ENCODE data around the gene PLEKHA5.
"Not testable (repeated sequence)": the region's sequence is repeated elsewhere in the genome, so short reads cannot be mapped to it uniquely, and the experiment has no call there.

PLEKHA5 gene

DNA sequence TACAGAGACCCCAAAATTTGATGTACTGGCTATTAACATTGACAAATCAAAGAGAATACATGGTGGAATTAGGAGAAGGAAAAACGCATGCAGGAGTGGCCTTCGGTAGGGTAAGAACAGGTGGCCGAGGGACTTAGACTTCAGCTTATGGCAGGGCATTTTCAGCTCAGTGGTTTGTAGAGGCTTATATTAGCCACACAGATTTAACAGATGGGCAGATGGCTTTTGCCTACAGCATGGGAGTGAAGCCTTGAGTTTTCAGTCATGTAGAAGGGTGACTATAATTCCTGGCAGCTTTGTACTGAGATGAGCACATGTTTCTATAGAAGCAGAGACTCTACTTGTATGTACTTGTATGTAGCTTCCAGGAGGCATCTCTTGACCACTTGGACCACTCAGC, 40.9 kb upstream of the PLEKHA5 start:
- Histone ChIP-seq H4K20me1 (ENCODE audit: insufficient read depth, low read length) (no peaks in the 10 kb centered on the region), H3K4me3 (ENCODE audit: low read depth, low read length, poor library complexity, severe bottlenecking) (no peak overlapping the region), H3K4me1 (ENCODE audit: insufficient read depth, low read length, severe bottlenecking) (no peaks in the 10 kb centered on the region), H3K9me2 (ENCODE audit: low read depth, low read length) (no peaks in the 10 kb centered on the region), H3K27me3 (ENCODE audit: insufficient read depth, low read length) (no peaks in the 10 kb centered on the region), H2AFZ (ENCODE audit: low read length) (no peak overlapping the region), H3K36me3 (ENCODE audit: insufficient read depth, low read length) (no peaks in the 10 kb centered on the region), H3K79me2 (ENCODE audit: insufficient read depth, low read length) (no peaks in the 10 kb centered on the region), H3K27ac (ENCODE audit: low read depth, low read length, poor library complexity, severe bottlenecking) (no peak overlapping the region), H3K4me2 (ENCODE audit: low read length) (no peak overlapping the region), H3K9me3 (ENCODE audit: low read length) (no peaks in the 10 kb centered on the region), H3K9ac (ENCODE audit: low read length) (no peak overlapping the region), H3F3A (ENCODE audit: insufficient read depth, low read length) (no peaks in the 10 kb centered on the region)
- TF ChIP-seq EZH2 (IDR thresholded peaks at IDR 0.05; ENCODE audit: borderline replicate concordance, low read length): no peak
- TF ChIP-seq, protein P1, sequence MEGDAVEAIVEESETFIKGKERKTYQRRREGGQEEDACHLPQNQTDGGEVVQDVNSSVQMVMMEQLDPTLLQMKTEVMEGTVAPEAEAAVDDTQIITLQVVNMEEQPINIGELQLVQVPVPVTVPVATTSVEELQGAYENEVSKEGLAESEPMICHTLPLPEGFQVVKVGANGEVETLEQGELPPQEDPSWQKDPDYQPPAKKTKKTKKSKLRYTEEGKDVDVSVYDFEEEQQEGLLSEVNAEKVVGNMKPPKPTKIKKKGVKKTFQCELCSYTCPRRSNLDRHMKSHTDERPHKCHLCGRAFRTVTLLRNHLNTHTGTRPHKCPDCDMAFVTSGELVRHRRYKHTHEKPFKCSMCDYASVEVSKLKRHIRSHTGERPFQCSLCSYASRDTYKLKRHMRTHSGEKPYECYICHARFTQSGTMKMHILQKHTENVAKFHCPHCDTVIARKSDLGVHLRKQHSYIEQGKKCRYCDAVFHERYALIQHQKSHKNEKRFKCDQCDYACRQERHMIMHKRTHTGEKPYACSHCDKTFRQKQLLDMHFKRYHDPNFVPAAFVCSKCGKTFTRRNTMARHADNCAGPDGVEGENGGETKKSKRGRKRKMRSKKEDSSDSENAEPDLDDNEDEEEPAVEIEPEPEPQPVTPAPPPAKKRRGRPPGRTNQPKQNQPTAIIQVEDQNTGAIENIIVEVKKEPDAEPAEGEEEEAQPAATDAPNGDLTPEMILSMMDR (IDR thresholded peaks at IDR 0.05; ENCODE audit: low read length): no peak

DNA sequence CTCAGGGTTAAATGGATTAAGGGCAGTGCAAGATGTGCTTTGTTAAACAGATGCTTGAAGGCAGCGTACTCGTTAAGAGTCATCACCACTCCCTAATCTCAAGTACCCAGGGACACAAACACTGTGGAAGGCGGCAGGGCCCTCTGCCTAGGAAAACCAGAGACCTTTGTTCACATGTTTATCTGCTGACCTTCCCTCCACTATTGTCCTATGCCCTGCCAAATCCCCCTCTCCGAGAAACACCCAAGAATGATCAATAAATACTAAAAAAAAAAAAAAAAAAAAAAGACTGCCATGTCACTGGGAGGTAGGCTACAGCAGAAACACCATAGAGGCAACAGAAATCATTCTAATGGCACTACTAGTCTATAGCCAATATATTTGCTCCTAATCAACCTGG, 37.1 kb upstream of the PLEKHA5 start:
- H3K79me2 ChIP-seq (ENCODE audit: insufficient read depth, low read length); H3K36me3 ChIP-seq (ENCODE audit: insufficient read depth, low read length); H3F3A ChIP-seq (ENCODE audit: insufficient read depth, low read length); H3K9me2 ChIP-seq (ENCODE audit: low read depth, low read length); H3K9me3 ChIP-seq (ENCODE audit: low read length); H3K9ac ChIP-seq (ENCODE audit: low read length); H3K4me2 ChIP-seq (ENCODE audit: low read length); H3K27me3 ChIP-seq (ENCODE audit: insufficient read depth, low read length); H3K4me3 ChIP-seq (ENCODE audit: low read depth, low read length, poor library complexity, severe bottlenecking); H3K27ac ChIP-seq (ENCODE audit: low read depth, low read length, poor library complexity, severe bottlenecking); H3K4me1 ChIP-seq (ENCODE audit: insufficient read depth, low read length, severe bottlenecking); H4K20me1 ChIP-seq (ENCODE audit: insufficient read depth, low read length); H2AFZ ChIP-seq (ENCODE audit: low read length): not testable (repeated sequence)

DNA sequence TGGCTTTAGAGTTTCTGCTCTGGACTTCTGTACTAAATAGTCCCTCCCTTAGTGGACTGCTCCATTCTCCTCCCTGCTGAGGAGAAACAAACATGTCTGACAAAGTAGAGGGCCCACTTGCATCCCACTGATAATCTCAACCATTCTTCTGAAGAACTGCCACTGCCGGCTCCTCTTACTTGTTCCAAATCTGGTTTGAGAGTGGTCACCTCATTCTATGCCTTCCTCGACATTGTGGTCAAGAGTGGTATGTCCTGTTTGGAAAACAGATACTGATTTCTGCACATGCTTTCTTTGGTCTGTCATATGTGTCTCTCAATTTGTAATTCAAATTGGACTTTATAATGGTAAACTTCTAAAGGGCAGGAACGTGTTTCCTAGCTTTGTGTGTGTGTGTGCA, 36.3 kb upstream of the PLEKHA5 start:
- TF ChIP-seq, protein P1 (IDR thresholded peaks at IDR 0.05; ENCODE audit: low read length): no peak
- no peak for TF ChIP-seq EZH2 (IDR thresholded peaks at IDR 0.05; ENCODE audit: borderline replicate concordance, low read length)
- no peak overlapping the region for H2AFZ ChIP-seq (ENCODE audit: low read length)
- H3K4me2 ChIP-seq (ENCODE audit: low read length): no peak overlapping the region
- H3K4me1 ChIP-seq (ENCODE audit: insufficient read depth, low read length, severe bottlenecking): no peaks in the 10 kb centered on the region
- no peaks in the 10 kb centered on the region for H3F3A ChIP-seq (ENCODE audit: insufficient read depth, low read length)
- H3K9me3 ChIP-seq (ENCODE audit: low read length): no peaks in the 10 kb centered on the region
- no peak overlapping the region for H3K4me3 ChIP-seq (ENCODE audit: low read depth, low read length, poor library complexity, severe bottlenecking)
- H4K20me1 ChIP-seq (ENCODE audit: insufficient read depth, low read length): no peaks in the 10 kb centered on the region
- no peaks in the 10 kb centered on the region for H3K79me2 ChIP-seq (ENCODE audit: insufficient read depth, low read length)
- no peaks in the 10 kb centered on the region for H3K27me3 ChIP-seq (ENCODE audit: insufficient read depth, low read length)
- no peaks in the 10 kb centered on the region for H3K9me2 ChIP-seq (ENCODE audit: low read depth, low read length)
- no peak overlapping the region for H3K27ac ChIP-seq (ENCODE audit: low read depth, low read length, poor library complexity, severe bottlenecking)
- H3K36me3 ChIP-seq (ENCODE audit: insufficient read depth, low read length): no peaks in the 10 kb centered on the region
- H3K9ac ChIP-seq (ENCODE audit: low read length): no peak overlapping the region

DNA sequence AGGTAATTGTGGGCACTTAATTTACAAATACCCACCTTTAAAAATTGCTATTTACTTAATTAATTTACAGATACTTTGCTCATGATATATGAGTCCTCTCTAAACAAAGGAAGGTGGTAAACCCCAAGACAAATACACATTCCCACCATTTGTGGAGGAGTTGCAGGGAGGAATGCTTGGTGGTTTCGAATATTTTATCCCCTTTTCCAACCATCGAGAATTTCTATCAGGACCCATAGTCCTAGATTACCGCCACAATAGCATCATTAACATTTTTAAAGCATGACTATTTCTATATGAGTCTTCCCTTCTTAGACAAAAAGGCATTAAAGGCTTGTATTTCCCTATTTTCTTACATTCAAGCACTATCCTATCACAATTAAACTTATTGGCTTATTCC, 34.2 kb upstream of the PLEKHA5 start:
- H3K9me3 ChIP-seq (ENCODE audit: low read length): no peaks in the 10 kb centered on the region
- no peaks in the 10 kb centered on the region for H3K9me2 ChIP-seq (ENCODE audit: low read depth, low read length)
- no peak overlapping the region for H3K4me2 ChIP-seq (ENCODE audit: low read length)
- H3K9ac ChIP-seq (ENCODE audit: low read length): no peak overlapping the region
- H2AFZ ChIP-seq (ENCODE audit: low read length): no peak overlapping the region
- H3K27me3 ChIP-seq (ENCODE audit: insufficient read depth, low read length): no peaks in the 10 kb centered on the region
- no peaks in the 10 kb centered on the region for H4K20me1 ChIP-seq (ENCODE audit: insufficient read depth, low read length)
- H3K79me2 ChIP-seq (ENCODE audit: insufficient read depth, low read length): no peaks in the 10 kb centered on the region
- no peaks in the 10 kb centered on the region for H3F3A ChIP-seq (ENCODE audit: insufficient read depth, low read length)
- no peak overlapping the region for H3K27ac ChIP-seq (ENCODE audit: low read depth, low read length, poor library complexity, severe bottlenecking)
- no peaks in the 10 kb centered on the region for H3K4me1 ChIP-seq (ENCODE audit: insufficient read depth, low read length, severe bottlenecking)
- TF ChIP-seq, protein P1 (IDR thresholded peaks at IDR 0.05; ENCODE audit: low read length): no peak
- no peak for TF ChIP-seq EZH2 (IDR thresholded peaks at IDR 0.05; ENCODE audit: borderline replicate concordance, low read length)
- no peaks in the 10 kb centered on the region for H3K36me3 ChIP-seq (ENCODE audit: insufficient read depth, low read length)
- H3K4me3 ChIP-seq (ENCODE audit: low read depth, low read length, poor library complexity, severe bottlenecking): no peak overlapping the region

All from OCI-LY1 (cell line).